ENCODE data around the gene UQCC3. TPM values are rescaled to one million over a fixed set of nuclear protein-coding genes. Genes with fewer than 3 reads are reported as not detected.
A peak's percentile ranks its signal among the peaks of the same experiment; 100 is the strongest.

The UQCC3 gene
- total and polyA plus RNA-seq, 2 of the 13 experiments (the other 11 are each of a cell fraction or from before 2014, with no cell fraction given), result 7.7 to 16.0 TPM

DNA sequence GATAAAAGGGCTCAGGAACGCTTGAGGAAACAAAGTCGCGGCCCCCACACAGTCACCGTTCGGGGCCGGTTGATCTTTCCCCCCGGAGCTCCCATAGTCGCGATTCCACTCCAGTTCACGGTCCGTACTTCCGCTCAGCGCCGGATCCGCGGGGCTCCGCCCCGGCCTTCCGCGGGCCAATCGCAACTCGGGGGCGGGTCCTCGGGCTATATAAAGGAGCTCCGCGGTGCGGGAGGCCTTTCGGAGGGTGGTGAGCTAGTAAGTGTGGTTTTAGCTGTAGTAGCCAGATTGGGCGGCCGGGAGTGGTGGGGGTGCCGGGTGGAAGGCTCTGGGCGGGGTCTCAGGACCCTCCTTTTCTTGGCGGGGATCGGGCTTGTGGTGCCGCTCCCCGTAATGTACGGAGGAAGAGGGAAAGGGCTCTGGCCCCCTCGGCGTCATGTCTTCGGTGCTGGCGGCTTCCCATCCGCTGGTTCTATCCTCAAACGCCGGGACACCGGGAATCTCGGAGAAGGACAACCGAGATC is 6.3 kb upstream of the UQCC3 start, which contains the start of the genes C11orf98 and CSKMT (continued):
- TF ChIP-seq NONO (IDR thresholded peaks at IDR 0.05) (no peak), NONO (CRISPR knock-in tag; conservative IDR thresholded peaks at IDR 0.05) (0 out of 2 replicates have a peak, but pooled peaks have one; percentile 39), TEAD3 (CRISPR knock-in tag; optimal IDR thresholded peaks at IDR 0.05; ENCODE audit: borderline replicate concordance) (no peak), POGZ (CRISPR knock-in tag; IDR thresholded peaks at IDR 0.05) (no peak), CREM (IDR thresholded peaks at IDR 0.05) (peak; percentile 54; the same call in 1 of the 2 replicates), CREM (CRISPR knock-in tag; IDR thresholded peaks at IDR 0.05) (no peak), GZF1 (CRISPR knock-in tag; IDR thresholded peaks at IDR 0.05) (no peak; the same call in 1 of the 2 replicates), ZNF484 (CRISPR knock-in tag; IDR thresholded peaks at IDR 0.05; ENCODE audit: borderline replicate concordance, low read depth) (no peak), ZNF773 (CRISPR knock-in tag; IDR thresholded peaks at IDR 0.05; ENCODE audit: borderline replicate concordance) (no peak), POLR2G (IDR thresholded peaks at IDR 0.05; ENCODE audit: low read depth, low read length) (peak; percentile 100)
- TF ChIP-seq, protein P1, sequence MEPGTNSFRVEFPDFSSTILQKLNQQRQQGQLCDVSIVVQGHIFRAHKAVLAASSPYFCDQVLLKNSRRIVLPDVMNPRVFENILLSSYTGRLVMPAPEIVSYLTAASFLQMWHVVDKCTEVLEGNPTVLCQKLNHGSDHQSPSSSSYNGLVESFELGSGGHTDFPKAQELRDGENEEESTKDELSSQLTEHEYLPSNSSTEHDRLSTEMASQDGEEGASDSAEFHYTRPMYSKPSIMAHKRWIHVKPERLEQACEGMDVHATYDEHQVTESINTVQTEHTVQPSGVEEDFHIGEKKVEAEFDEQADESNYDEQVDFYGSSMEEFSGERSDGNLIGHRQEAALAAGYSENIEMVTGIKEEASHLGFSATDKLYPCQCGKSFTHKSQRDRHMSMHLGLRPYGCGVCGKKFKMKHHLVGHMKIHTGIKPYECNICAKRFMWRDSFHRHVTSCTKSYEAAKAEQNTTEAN (CRISPR knock-in tag; conservative IDR thresholded peaks at IDR 0.05), result 0 out of 2 replicates have a peak, but pooled peaks have one; percentile 33
- TF ChIP-seq, protein P2, sequence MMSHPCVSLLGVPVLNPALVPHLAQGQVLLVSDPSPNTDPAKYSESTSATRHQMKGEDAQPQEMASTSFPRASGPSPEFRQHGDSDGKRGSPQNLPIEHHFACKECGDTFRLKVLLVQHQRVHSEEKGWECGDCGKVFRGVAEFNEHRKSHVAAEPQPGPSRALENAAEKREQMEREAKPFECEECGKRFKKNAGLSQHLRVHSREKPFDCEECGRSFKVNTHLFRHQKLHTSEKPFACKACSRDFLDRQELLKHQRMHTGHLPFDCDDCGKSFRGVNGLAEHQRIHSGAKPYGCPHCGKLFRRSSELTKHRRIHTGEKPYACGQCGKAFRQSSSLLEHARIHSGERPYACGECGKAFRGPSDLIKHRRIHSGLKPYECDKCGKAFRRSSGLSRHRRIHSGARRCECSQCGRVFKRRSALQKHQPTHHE (CRISPR knock-in tag; IDR thresholded peaks at IDR 0.05; ENCODE audit: borderline replicate concordance), result no peak
- TF ChIP-seq, protein P3, sequence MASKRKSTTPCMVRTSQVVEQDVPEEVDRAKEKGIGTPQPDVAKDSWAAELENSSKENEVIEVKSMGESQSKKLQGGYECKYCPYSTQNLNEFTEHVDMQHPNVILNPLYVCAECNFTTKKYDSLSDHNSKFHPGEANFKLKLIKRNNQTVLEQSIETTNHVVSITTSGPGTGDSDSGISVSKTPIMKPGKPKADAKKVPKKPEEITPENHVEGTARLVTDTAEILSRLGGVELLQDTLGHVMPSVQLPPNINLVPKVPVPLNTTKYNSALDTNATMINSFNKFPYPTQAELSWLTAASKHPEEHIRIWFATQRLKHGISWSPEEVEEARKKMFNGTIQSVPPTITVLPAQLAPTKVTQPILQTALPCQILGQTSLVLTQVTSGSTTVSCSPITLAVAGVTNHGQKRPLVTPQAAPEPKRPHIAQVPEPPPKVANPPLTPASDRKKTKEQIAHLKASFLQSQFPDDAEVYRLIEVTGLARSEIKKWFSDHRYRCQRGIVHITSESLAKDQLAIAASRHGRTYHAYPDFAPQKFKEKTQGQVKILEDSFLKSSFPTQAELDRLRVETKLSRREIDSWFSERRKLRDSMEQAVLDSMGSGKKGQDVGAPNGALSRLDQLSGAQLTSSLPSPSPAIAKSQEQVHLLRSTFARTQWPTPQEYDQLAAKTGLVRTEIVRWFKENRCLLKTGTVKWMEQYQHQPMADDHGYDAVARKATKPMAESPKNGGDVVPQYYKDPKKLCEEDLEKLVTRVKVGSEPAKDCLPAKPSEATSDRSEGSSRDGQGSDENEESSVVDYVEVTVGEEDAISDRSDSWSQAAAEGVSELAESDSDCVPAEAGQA (IDR thresholded peaks at IDR 0.05; ENCODE audit: low read depth), result peak; percentile 38; the same call in 1 of the 2 replicates
- TF ChIP-seq, protein P3 (CRISPR knock-in tag; IDR thresholded peaks at IDR 0.05; ENCODE audit: borderline replicate concordance), result no peak; the same call in 1 of the 2 replicates
- TF ChIP-seq, protein P4, sequence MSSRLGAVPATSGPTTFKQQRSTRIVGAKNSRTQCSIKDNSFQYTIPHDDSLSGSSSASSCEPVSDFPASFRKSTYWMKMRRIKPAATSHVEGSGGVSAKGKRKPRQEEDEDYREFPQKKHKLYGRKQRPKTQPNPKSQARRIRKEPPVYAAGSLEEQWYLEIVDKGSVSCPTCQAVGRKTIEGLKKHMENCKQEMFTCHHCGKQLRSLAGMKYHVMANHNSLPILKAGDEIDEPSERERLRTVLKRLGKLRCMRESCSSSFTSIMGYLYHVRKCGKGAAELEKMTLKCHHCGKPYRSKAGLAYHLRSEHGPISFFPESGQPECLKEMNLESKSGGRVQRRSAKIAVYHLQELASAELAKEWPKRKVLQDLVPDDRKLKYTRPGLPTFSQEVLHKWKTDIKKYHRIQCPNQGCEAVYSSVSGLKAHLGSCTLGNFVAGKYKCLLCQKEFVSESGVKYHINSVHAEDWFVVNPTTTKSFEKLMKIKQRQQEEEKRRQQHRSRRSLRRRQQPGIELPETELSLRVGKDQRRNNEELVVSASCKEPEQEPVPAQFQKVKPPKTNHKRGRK (CRISPR knock-in tag; IDR thresholded peaks at IDR 0.05), result no peak
- TF ChIP-seq, protein P5, sequence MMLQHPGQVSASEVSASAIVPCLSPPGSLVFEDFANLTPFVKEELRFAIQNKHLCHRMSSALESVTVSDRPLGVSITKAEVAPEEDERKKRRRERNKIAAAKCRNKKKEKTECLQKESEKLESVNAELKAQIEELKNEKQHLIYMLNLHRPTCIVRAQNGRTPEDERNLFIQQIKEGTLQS (CRISPR knock-in tag; IDR thresholded peaks at IDR 0.05), result peak; percentile 27; the same call in 1 of the 2 replicates
- TF ChIP-seq, protein P6, sequence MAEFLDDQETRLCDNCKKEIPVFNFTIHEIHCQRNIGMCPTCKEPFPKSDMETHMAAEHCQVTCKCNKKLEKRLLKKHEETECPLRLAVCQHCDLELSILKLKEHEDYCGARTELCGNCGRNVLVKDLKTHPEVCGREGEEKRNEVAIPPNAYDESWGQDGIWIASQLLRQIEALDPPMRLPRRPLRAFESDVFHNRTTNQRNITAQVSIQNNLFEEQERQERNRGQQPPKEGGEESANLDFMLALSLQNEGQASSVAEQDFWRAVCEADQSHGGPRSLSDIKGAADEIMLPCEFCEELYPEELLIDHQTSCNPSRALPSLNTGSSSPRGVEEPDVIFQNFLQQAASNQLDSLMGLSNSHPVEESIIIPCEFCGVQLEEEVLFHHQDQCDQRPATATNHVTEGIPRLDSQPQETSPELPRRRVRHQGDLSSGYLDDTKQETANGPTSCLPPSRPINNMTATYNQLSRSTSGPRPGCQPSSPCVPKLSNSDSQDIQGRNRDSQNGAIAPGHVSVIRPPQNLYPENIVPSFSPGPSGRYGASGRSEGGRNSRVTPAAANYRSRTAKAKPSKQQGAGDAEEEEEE (CRISPR knock-in tag; IDR thresholded peaks at IDR 0.05; ENCODE audit: borderline replicate concordance), result no peak
